Cardiac fibroblast (primary cell): ENCODE data around the gene PUS7L.
"Not testable (repeated sequence)": the region's sequence is repeated elsewhere in the genome, so short reads cannot be mapped to it uniquely, and the experiment has no call there.

Experiments
- DNase-seq, 2 donors: peaks; one replicate each; pipeline versions ENCODE4 v3.0.0 to v3.0.0-alpha.2; 2010; ENCODE audit warnings: low read depth in 2 of 2
- H3K4me3 ChIP-seq, 2 donors: replicated peaks in 1 of 2; 1 replicate in 1 of 2; 2 replicates in 1 of 2; pipeline ENCODE4 v1.5.1; 2011; ENCODE audit warnings: low read depth in 2 of 2, low read length in 2 of 2, mild to moderate bottlenecking in 2 of 2, moderate library complexity in 1 of 2
- CTCF ChIP-seq: IDR thresholded peaks from one replicate; pipeline ENCODE4 v1.5.1; 2011; ENCODE audit warnings: low read depth, mild to moderate bottlenecking, low read length, inconsistent platforms

The PUS7L gene

GRCh38 chr12:43696154-43696553, 62.4 kb downstream of the PUS7L start:
- DNase-seq = no peak
- no peak for TF ChIP-seq CTCF
- no peak overlapping the region for H3K4me3 ChIP-seq

- DNase-seq = no peak
- H3K4me3 ChIP-seq = no peak overlapping the region
- TF ChIP-seq CTCF = no peak
Measured at GRCh38 chr12:43694879-43695278, 63.7 kb downstream of the PUS7L start.

- DNase-seq = peak; percentile 10 to 59
- TF ChIP-seq CTCF = no peak
- H3K4me3 ChIP-seq = no peak overlapping the region
Measured at GRCh38 chr12:43692064-43692463, 66.5 kb downstream of the PUS7L start.

- not testable (repeated sequence) for DNase-seq, H3K4me3 ChIP-seq
Measured at GRCh38 chr12:43685491-43685890, 73.1 kb downstream of the PUS7L start.

GRCh38 chr12:43676183-43676813, 82.3 kb downstream of the PUS7L start:
- TF ChIP-seq CTCF = peak; percentile 66
- H3K4me3 ChIP-seq = no peak overlapping the region
- DNase-seq = peak; percentile 12 to 20

- no peak for DNase-seq
- TF ChIP-seq CTCF = no peak
- H3K4me3 ChIP-seq = no peak overlapping the region
Measured at GRCh38 chr12:43675048-43675904, 83.3 kb downstream of the PUS7L start.

- no peak for TF ChIP-seq CTCF
- DNase-seq = no peak
Measured at GRCh38 chr12:43669373-43669772, 89.2 kb downstream of the PUS7L start.

More at GRCh38 chr12:43669373-43669772, 89.2 kb downstream of the PUS7L start:
- H3K4me3 ChIP-seq = no peak overlapping the region
